Measurements from ENCODE around the gene TMC7. TPM values are rescaled to one million over a fixed set of nuclear protein-coding genes. Genes with fewer than 3 reads are reported as not detected.

Gene TMC7
- total and polyA plus RNA-seq, 9 of the 15 experiments (the other 6 are each of a cell fraction or from before 2014, with no cell fraction given): 0.08 to 2.0 (median 1.5) TPM

- peak; percentile 26; the same call in 1 of the 2 replicates for TF ChIP-seq ARID4B (CRISPR knock-in tag; IDR thresholded peaks at IDR 0.05)
- TF ChIP-seq MAZ (CRISPR knock-in tag; conservative IDR thresholded peaks at IDR 0.05 in 1 of 2, IDR thresholded peaks at IDR 0.05 in 1 of 2): peak; percentile 36 to 52; a peak in 3 of 4 replicates
- 0 out of 2 replicates have a peak, but pooled peaks have one; percentile 33 for TF ChIP-seq ZNF324 (CRISPR knock-in tag; IDR thresholded peaks at IDR 0.05)
- peak; percentile 53; the same call in 1 of the 2 replicates for TF ChIP-seq ZKSCAN1 (IDR thresholded peaks at IDR 0.05; ENCODE audit: low read depth, low read length)
- no peak for TF ChIP-seq TOE1 (IDR thresholded peaks at IDR 0.05; ENCODE audit: borderline replicate concordance)
- TF ChIP-seq TOE1 (CRISPR knock-in tag; IDR thresholded peaks at IDR 0.05; ENCODE audit: borderline replicate concordance, low read depth): no peak
- TF ChIP-seq NONO (IDR thresholded peaks at IDR 0.05; ENCODE audit: low read depth in 2 of 2, low read length in 1 of 2): 0 out of 4 replicates have a peak, but pooled peaks of 1 of the 2 experiments have one; percentile 30
- no peak for TF ChIP-seq ZNF77 (CRISPR knock-in tag; IDR thresholded peaks at IDR 0.05)
- TF ChIP-seq ZBTB26 (CRISPR knock-in tag; IDR thresholded peaks at IDR 0.05): 0 out of 2 replicates have a peak, but pooled peaks have one; percentile 27
- 0 out of 2 replicates have a peak, but pooled peaks have one; percentile 36 for TF ChIP-seq SIN3B (IDR thresholded peaks at IDR 0.05; ENCODE audit: low read depth)
Observed at GRCh38 chr16:19086322-19087199, 102.8 kb downstream of the TMC7 start (continued).

Data from K562 (cell line).